DND-41 (cell line): ENCODE measurements around the gene CSRNP3.

ENCODE experiments used
- CTCF ChIP-seq: IDR thresholded peaks from 2 replicates; pipeline ENCODE4 v1.5.1; 2012; ENCODE audit warnings: borderline replicate concordance, low read length, moderate library complexity, mild to moderate bottlenecking; ENCODE audit not compliant: poor library complexity, severe bottlenecking; ENCODE audit errors: extremely low read depth
- EZH2 ChIP-seq: IDR thresholded peaks from 3 replicates; pipeline ENCODE4 v1.6.1; 2012; ENCODE audit warnings: borderline replicate concordance, low read depth, mild to moderate bottlenecking, moderate library complexity, low read length, inconsistent platforms; ENCODE audit not compliant: severe bottlenecking

GRCh38 chr2:165563468-165564225 is 94.1 kb downstream of the CSRNP3 start:
- TF ChIP-seq CTCF (peak; percentile 50), EZH2 (no peak)
